Skeletal muscle tissue (tissue), 4 donors: ENCODE results near the gene RMND5A. TPM values are rescaled to one million over a fixed set of nuclear protein-coding genes. Genes with fewer than 3 reads are reported as not detected.
"Not testable (repeated sequence)": the region's sequence is repeated elsewhere in the genome, so short reads cannot be mapped to it uniquely, and the experiment has no call there.

Experiments used
- H3K27ac ChIP-seq: one replicate; pipeline ENCODE4 v1.7.0; 2013; ENCODE audit warnings: mild to moderate bottlenecking, low read depth, low read length, inconsistent platforms
- H3K27me3 ChIP-seq, 3 donors: one replicate each; pipeline ENCODE4 v1.7.0; 2013; ENCODE audit warnings: low read length in 3 of 3; ENCODE audit not compliant: control insufficient read depth in 3 of 3, insufficient read depth in 3 of 3
- H3K36me3 ChIP-seq, 3 donors: one replicate each; pipeline ENCODE4 v1.7.0; 2013; ENCODE audit warnings: low read length in 3 of 3; ENCODE audit not compliant: control insufficient read depth in 3 of 3, insufficient read depth in 3 of 3
- H3K4me1 ChIP-seq, 3 donors: one replicate each; pipeline ENCODE4 v1.7.0; 2013; ENCODE audit warnings: low read length in 3 of 3, mild to moderate bottlenecking in 3 of 3; ENCODE audit not compliant: control insufficient read depth in 3 of 3, insufficient read depth in 3 of 3
- H3K4me3 ChIP-seq, 3 donors: one replicate each; pipeline ENCODE4 v1.7.0; 2013; ENCODE audit warnings: low read length in 3 of 3
- H3K9ac ChIP-seq, 3 donors: one replicate each; pipeline ENCODE4 v1.7.0; 2013; ENCODE audit warnings: low read length in 3 of 3, mild to moderate bottlenecking in 3 of 3, moderate library complexity in 2 of 3, low read depth in 1 of 3
- H3K9me3 ChIP-seq, 3 donors: one replicate each; pipeline ENCODE4 v1.7.0; 2013; ENCODE audit warnings: low read length in 3 of 3; ENCODE audit not compliant: control insufficient read depth in 3 of 3
- total RNA-seq: library from RNA; depleted of rRNA; stranded (reverse); fragments of >200 nt; gene quantifications from one replicate; pipeline ENCODE4 v1.2.3, GENCODE V29; 2014
- donor health status: Osteomylitis.

RMND5A gene, protein sequence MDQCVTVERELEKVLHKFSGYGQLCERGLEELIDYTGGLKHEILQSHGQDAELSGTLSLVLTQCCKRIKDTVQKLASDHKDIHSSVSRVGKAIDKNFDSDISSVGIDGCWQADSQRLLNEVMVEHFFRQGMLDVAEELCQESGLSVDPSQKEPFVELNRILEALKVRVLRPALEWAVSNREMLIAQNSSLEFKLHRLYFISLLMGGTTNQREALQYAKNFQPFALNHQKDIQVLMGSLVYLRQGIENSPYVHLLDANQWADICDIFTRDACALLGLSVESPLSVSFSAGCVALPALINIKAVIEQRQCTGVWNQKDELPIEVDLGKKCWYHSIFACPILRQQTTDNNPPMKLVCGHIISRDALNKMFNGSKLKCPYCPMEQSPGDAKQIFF
- 46.4 TPM for total RNA-seq

DNA sequence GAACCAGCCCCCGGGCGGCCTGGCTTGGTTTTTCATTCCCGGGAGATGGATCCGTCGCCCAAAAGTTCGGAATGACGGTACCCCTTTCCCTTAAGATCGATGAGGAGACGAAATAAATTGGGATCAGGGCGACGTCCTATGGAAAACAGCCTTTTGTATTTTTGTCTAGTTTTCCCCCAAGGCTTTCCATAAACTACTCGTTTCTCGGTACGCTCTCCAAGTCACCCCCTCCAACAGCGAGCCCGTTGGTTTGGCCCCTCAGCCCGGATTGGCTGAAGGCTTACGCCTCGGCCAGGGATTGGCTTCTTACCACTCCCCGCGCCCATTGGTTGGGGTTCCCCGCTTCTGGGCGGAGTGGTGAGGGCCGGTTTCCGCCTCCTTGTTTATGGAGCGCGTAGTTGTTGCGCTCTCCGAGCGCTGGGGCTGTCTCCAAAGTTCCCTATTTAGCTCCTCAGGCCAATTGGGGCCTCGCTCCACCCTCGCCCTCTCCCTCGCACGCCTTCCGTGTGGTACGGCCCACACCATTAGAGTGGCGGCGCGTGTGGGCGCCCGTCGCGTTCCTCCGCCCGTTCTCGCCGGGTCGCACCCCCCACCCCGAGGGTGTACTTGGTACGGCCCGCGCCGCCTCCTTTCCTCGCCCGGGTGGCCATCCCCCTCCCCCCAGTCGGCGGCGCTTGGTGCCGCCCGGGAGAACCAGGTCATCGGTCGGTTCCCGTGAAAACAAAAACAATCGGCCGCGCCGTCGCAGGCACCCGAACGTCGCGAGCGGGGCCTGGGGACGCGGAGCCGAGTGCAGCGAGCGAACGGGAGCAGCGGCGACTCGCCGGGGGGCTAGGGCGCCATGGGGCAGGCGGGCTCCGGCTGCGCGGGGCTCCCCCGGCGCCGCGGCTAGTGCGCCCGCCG is at the start of gene RMND5A:
Gene RMND5A, plus strand, starts transcription at position 655 of the 903 bp plus-strand sequence. CDS start 377 bp downstream, outside the sequence.
- H3K27ac ChIP-seq, result peak within 1 kb of the TSS; percentile 87
- peak within 1 kb of the TSS; percentile 62 to 79 (median 66) for H3K4me3 ChIP-seq
- H3K36me3 ChIP-seq, H3K4me1 ChIP-seq, H3K9me3 ChIP-seq, H3K27me3 ChIP-seq: not testable (repeated sequence)
- H3K9ac ChIP-seq, result peak within 1 kb of the TSS; percentile 71 to 85 (median 72)

DNA sequence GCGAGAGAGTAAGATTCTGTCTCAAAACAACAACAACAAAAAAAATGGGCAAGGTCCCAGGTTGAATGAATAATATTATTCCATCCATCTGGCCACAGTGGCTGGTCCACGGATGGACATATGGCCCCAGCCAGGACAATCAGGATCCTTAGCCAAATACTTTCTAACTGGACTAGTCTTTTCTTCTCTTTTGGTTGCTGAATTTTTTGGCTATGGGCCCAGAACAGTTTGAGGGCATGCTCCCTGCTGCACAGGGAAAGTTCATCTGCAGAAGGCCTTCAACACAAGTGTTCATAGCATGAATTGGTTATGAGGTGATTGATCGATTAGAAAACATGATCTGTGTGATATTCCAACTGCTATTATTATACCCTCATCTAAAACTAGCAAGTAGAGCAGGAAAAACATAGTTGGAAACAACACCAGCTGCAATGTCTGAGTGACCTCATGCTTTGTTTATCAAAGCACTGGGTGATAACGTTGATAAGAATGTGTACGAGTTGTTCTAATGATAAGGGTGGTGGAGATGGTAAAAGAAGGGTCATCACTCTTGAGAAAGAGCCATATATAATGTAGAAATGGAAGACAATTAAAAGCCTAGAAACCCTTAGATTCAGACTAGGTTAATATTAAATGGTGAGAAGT is 48.6 kb upstream of the RMND5A start:
- Histone ChIP-seq H3K4me3 (peak overlapping the region in 1 of 3 donors; percentile 29), H3K36me3 (no peaks in the 10 kb centered on the region), H3K27me3 (no peaks in the 10 kb centered on the region), H3K9ac (no peak overlapping the region), H3K9me3 (no peaks in the 10 kb centered on the region), H3K4me1 (peaks cover 0 to 15% (median 0%) of the 10 kb centered on the region in 3 donors), H3K27ac (no peak overlapping the region)

DNA sequence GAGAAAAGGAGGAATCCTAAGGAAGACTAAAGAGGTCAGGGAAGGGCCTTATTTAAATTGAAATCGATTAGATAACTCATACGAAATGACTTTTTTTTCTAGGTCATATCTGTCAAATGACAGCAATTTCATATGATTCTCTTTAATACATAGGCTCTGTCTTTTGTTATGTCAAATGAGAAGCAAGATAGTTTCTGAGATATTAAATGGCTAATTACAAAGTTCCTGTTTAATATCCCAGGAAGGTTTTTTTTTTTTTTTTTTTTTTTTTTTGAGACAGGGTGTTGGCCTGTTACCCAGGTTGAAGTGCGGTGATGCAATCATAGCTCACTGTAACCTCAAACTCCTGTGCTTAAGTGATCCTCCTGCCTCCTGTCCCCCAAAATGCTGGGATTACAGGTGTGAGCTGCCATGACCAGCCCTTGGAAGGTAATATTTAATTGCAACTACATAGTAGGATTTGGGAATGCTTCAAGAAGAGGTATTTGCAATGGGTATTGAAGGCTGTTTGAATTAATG is 48.0 kb upstream of the RMND5A start:
- Histone ChIP-seq H3K27ac (no peak overlapping the region), H3K9me3 (no peaks in the 10 kb centered on the region), H3K9ac (no peak overlapping the region)

DNA sequence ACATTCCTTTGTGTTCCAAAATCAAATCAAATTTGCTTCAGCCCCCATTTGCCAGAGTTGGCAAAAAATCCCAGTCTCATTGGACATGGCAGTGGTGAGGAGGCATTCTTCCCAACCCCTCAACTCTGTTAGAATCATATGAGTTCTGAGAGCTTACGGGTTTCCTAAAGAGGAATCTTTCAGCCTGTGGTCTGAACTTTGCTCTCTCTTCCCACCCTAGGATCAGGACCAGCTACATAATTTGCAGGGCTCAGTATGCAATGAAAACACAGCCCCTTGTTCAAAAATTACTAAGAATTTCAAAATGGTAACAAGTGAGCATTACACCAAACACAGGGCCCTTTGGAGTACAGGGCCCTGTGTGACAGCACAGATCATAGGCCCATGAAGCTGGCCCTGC is 47.1 kb upstream of the RMND5A start:
- no peak overlapping the region for H3K27ac ChIP-seq
- H3K9ac ChIP-seq, result no peak overlapping the region
- no peaks in the 10 kb centered on the region for H3K36me3 ChIP-seq
- H3K27me3 ChIP-seq, result no peaks in the 10 kb centered on the region
- no peaks in the 10 kb centered on the region for H3K9me3 ChIP-seq
- H3K4me1 ChIP-seq, result peaks cover 0 to 15% (median 0%) of the 10 kb centered on the region in 3 donors
- no peak overlapping the region for H3K4me3 ChIP-seq

More for the DNA sequence above, 48.0 kb upstream of the RMND5A start:
- Histone ChIP-seq H3K4me1 (peaks cover 0 to 15% (median 0%) of the 10 kb centered on the region in 3 donors), H3K36me3 (no peaks in the 10 kb centered on the region), H3K4me3 (no peak overlapping the region), H3K27me3 (no peaks in the 10 kb centered on the region)

DNA sequence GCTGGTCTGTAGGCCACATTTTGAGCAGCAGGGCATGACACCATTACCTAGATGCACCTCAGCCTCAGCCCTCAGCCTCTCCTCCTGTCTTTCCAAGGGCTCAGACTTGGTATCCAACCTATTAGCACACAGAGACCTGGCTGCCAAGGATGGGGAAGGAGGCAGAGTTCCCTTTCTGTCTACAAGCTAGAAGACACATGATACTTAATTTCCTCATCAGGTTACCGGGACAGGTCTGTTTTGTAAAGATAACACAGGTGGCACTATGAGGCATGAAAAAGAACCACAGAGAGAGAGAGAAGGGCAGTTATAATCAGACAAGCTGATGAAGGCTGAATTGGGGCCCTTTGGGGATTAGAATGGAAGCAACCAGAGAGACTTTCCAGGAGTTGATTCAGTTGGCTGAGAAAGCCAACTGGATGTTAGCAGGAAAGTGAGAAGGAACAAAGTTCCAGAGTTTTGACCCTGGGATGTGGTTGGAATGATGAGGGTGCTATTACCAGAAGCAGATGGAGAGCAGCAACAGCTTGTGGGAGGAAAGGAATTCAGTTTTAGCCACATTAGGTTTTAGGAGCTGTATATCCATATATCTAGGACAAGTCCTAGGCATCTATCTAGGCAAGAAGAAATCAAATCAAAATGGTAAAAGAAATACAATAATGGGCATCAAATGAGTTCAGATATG is 46.0 kb upstream of the RMND5A start:
- no peaks in the 10 kb centered on the region for H3K36me3 ChIP-seq
- H3K9me3 ChIP-seq, result no peaks in the 10 kb centered on the region
- no peak overlapping the region for H3K4me3 ChIP-seq
- H3K9ac ChIP-seq, result no peak overlapping the region
- H3K27ac ChIP-seq, result no peak overlapping the region
- H3K27me3 ChIP-seq, result no peaks in the 10 kb centered on the region
- peaks cover 0 to 15% (median 0%) of the 10 kb centered on the region in 3 donors for H3K4me1 ChIP-seq

DNA sequence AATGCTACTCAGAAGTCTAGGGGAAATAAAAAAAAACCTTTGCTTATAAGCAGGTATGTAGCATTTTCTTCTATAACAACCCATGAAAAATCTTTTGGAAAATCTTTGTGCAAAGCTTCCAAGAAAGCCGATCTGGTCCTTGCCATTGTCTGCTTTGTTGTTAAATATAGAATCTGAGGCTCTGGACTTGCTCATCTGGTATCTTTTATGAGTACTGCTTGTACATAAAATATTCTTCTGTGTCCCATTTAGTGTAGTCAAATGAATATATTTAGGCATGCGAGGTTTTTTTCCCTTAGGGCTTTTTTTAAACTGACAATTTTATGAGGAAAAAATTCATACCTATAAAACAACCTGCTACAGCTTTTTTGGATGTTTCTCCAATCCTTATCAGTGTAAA is 45.0 kb upstream of the RMND5A start:
- Histone ChIP-seq H3K27me3 (no peaks in the 10 kb centered on the region), H3K27ac (no peak overlapping the region), H3K9me3 (no peaks in the 10 kb centered on the region), H3K4me1 (peaks cover 0 to 15% (median 0%) of the 10 kb centered on the region in 3 donors), H3K36me3 (no peaks in the 10 kb centered on the region), H3K9ac (no peak overlapping the region), H3K4me3 (no peak overlapping the region)

DNA sequence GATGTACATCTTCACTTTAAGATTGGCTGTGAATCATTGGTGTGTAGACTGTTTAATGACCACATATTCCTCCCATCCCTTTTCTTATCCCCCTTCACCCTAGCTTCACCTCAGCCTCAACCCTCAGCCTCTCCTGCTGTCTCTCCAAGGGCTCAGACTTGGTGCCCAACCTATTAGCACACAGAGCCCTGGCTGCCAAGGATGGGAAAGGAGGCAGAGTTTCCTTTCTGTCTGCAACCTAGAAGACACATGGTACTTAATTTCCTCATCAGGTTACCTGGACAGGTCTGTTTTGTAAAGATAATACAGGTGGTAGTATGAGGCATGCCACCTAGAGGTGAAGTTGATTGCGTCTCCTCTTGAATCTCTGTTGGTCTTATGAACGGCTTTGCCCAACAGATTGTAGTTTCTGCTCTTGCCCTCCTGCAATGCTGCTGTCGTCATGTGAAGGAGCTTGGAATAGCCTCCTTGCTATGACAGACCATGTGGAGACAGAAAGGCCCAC is 44.5 kb upstream of the RMND5A start:
- peaks cover 0 to 15% (median 0%) of the 10 kb centered on the region in 3 donors for H3K4me1 ChIP-seq
- no peak overlapping the region for H3K4me3 ChIP-seq
- H3K9ac ChIP-seq, result no peak overlapping the region
- no peaks in the 10 kb centered on the region for H3K36me3 ChIP-seq
- H3K27ac ChIP-seq, result no peak overlapping the region
- H3K9me3 ChIP-seq, result no peaks in the 10 kb centered on the region
- no peaks in the 10 kb centered on the region for H3K27me3 ChIP-seq

DNA sequence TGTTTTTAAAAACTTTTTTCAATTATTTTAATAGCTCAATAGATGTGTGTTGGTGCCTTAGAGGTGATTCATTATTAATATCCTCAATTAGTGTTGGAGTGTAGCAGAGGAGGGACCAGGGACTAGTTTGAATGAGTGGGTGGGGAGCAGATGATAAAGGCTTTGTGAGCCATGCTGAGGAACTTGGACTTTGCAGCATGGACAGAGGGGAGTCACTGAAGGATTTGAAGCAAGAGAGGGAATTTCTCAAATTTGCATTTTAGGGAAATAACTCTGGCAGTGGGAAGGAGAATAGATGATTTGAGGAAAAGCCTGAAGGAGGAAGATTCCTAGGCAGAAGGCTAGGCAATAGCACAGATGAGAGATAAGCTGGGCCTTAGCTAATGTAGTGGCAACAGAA is 42.3 kb upstream of the RMND5A start:
- Histone ChIP-seq H3K27me3 (no peaks in the 10 kb centered on the region), H3K36me3 (no peaks in the 10 kb centered on the region), H3K9ac (no peak overlapping the region), H3K4me1 (peaks cover 0 to 6% (median 0%) of the 10 kb centered on the region in 3 donors), H3K27ac (no peak overlapping the region), H3K9me3 (no peaks in the 10 kb centered on the region), H3K4me3 (no peak overlapping the region)

DNA sequence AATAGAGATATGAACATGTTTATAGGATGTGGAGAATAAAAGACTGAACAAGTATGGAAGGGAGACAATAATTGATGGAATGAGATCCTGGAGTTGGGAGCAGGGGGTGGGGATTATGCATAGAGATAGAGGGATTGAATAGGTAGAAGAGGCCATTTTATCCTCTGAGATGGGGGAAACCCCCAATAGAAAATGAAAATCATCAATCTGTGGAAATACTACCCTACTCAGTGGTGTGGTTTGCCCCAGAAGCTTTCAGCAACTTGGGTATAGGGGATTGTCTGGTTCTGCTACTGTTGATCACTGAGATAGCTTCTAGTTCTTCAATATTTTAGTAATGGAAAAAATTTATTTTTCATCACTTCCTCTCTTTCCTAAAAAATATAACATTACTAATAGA is 41.1 kb upstream of the RMND5A start:
- Histone ChIP-seq H3K27ac (no peak overlapping the region), H3K9me3 (no peaks in the 10 kb centered on the region), H3K4me1 (peaks cover 0 to 4% (median 0%) of the 10 kb centered on the region in 3 donors), H3K27me3 (no peaks in the 10 kb centered on the region), H3K4me3 (no peak overlapping the region), H3K36me3 (no peaks in the 10 kb centered on the region), H3K9ac (no peak overlapping the region)
